HG03039 (cell line): ENCODE results near the gene CDH12.
A peak's percentile ranks its signal among the peaks of the same experiment; 100 is the strongest.
"Not testable (repeated sequence)": the region's sequence is repeated elsewhere in the genome, so short reads cannot be mapped to it uniquely, and the experiment has no call there.

Experiments
- ATAC-seq: cut with Tn5 transposase; IDR thresholded peaks from one replicate; pipeline ENCODE4 v1.9.1; 2021; ENCODE audit warnings: mild to moderate bottlenecking, moderate library complexity; ENCODE audit not compliant: unreplicated experiment

Gene CDH12

DNA sequence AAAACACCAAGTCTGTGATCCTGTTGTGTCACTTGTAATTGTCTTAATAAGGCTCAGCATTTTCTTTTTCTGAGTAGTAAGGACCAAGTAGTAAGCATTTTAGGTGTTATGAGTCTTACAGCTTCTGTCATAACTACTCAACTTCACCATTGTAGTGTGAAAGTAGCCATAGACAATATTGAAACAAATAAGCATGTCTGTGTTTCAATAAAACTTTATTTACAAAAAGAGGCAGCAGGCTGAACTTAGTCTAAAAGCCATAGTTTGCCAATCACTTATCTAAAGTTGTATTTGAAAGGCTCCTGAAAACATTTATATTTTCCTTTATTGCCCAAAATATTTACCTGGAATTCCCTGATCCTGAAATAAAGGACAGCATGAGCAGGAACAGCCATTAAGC, 796.1 kb downstream of the CDH12 start:
- no peak for ATAC-seq

DNA sequence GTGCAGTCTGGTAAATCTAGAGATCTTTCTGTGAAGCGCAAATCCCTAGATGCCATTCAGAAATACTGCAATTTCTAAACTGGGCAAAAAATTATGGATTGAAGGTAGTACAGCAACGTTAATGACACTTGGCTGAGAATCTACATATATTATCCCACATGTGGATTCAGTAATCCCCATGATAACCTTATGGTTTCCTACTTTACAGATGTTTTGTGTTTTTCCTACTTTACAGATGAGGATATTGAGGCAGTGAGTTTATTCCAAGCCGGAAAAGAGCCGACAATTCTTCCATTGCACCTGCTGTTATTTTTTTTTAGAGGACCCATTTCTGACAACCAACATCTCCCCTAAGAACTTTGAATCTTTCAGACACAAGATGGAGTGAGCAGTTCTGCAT, 796.5 kb downstream of the CDH12 start:
- ATAC-seq = no peak

DNA sequence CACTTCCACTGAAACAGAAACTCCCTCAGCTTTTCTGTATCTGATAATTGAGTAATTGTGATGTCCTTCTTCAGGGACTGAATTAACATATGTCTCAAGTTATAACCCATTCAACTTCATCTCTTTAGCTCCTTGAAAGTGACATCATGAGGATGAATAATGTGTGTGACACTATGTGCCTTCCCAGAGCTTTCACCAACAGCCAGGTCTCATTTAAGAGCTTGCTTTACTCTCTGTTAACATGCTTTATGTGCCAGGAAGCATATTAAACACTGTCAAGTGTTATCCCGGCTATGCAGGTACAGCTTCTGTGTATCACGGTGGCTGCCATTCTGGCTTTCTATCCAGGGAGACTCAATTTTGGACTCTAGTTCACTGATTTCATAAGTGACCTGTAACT, 799.9 kb downstream of the CDH12 start:
- ATAC-seq = no peak

DNA sequence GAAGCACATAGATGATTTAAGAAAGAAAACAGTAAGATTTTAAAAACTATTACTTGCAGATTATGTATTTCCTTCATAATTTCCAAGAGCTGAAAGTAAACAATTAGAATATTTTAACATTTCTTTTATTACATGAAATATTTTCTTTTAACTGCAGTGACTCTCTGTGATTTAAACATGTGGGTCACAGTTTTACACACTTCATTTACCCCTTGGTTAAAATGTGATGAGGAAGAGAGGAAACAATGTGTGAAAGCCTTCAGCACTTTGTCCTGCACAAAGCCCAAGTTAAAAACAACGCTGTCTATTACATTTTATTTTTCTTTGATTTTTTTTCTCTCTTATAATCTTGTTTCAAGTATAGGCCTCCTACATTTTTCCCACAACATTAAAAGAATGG, 801.3 kb downstream of the CDH12 start:
- ATAC-seq = no peak

DNA sequence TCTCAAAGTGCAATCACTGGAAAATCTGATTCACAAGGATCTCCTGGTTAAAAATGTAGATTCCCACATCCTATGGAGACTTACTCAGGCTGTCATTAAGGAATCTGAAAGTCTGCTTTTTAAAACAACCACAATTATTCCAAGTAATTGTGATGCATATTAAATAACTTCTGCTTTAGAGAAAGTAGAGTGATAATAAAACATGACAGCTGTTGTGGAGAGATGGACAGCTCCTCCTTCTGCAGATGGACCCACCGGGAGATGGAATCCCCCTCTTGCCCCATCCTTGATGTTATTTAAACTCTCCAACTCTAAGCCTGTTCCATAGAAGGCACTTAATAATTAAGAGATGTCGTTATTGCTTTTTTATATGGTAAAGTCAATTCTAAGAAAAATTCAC, 802.2 kb downstream of the CDH12 start:
- no peak for ATAC-seq

DNA sequence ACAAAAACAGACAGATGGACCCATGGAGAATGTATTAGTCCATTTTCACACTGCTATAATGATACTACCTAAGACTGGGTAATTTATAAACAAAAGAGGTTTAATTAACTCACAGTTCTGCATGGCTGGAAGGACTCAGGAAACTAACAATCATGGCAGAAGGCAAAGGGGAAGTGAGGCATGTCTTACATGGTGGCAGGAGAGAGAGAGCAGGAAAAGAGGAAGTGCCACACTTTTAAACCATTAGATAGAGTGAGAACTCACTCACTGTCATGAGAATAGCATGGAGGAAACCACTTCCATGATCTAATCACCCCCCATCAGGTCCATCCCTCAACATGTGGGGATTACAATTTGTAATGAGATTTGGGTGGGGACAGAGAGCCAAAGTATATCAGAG, 808.9 kb downstream of the CDH12 start:
- no peak for ATAC-seq

DNA sequence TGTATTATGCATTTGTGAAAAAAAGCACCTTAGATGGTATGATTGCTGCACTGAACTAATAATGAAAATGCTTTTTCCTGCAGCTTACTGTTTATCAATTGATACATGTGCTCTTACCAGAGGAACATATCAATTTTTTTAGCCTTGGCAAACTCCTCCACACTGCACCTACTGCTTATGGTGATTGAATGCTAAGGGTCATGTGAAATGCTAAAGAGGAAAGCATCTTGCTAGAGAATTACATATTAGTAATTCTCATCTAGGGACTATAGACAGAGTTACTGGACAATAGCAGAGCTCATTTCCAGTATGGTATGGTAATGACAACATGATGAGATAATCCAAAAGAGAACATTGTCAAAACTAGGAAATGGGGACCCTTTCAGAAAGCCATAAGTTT, 817.1 kb downstream of the CDH12 start:
- no peak for ATAC-seq

DNA sequence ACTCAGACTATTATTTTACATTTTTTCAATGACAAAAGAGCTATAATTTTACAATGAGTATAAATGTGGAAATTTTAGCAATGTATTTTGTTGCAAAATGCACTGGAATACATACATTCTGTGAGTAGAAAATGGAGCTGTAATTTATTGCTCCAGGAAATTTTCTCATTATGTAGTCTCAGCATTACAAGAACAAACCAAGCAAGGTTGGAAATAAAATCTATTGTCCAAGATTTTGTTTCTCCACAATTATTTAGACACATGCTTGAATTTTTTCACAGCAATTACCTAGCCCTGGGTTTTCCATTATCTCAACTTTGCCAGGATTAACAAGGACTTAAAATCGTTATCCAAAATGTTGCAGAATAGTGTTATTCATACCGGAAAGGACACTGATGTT, 820.1 kb downstream of the CDH12 start:
- ATAC-seq = no peak

DNA sequence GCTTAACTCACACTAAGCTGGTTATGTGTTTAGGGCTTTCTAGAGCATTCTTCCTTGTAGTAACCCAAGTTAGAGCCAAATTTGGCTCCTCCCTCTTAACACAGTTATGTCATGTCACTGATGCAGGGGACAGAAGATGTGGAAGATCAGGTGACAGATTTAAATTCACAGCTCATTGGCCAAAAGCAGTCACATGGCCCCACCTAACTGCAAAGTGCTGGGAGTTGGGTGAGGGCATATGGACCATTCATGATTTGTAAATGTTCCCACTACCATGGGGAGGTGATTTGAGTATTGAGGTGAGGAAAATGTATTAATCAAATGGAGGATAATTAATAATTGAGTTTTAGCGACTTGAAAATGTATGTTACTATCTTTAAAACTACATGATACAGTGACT, 829.4 kb downstream of the CDH12 start:
- ATAC-seq = no peak

DNA sequence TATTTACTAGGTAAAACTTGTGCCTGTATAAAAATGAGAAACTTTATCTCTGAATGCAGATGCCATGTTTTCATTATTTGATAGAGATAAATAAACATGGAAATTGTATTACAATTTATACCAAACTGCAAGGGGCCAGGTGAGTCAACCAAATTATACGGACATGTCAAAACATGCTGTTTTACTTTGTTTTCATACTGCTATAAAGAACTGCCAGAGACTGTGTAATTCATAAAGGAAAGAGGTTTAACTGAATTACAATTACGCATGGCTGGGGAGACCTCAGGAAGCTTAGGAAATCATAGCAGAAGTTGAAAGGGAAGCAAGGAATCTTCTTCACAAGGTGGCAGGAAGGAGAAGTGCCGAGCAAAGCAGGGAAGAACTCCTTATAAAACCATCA, 840.3 kb downstream of the CDH12 start:
- not testable (repeated sequence) for ATAC-seq

DNA sequence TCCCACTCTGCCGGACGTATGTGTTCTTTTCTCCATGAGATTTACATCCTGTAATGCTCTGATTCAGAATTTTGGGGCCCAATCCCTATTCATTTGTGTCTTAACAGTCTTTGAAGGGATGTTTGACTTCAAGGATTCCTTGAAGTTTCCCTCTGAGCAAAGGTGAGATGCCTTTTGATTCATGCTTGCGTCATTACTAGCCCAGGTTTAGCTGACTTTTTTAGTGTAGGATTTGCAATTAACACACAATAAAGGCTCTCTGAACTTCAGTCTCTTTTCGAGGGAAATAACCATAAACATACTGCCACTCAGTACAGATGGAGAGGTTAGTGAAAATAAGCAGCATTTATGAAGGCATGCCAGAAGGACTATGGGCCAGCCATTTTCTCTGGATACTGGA, 842.3 kb downstream of the CDH12 start:
- ATAC-seq = not testable (repeated sequence)

DNA sequence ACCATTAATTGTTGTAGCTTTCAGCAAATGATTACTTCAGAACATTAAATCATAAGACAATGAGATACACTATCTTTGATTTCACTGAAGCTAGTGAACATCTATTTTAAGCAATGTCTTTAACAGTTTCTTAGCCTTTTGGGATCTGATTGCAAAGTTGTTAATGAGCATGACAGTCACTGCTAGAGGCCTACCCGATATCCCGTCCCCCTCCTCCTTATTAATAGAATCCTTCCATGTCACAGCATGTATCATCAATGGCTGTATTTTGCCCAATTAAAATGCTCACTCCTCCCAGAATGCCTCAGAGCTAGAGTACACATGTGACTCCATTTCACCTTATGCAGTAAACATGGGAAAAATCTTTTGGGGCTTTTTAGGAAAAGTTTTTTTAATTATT, 852.0 kb downstream of the CDH12 start:
- ATAC-seq = not testable (repeated sequence)

DNA sequence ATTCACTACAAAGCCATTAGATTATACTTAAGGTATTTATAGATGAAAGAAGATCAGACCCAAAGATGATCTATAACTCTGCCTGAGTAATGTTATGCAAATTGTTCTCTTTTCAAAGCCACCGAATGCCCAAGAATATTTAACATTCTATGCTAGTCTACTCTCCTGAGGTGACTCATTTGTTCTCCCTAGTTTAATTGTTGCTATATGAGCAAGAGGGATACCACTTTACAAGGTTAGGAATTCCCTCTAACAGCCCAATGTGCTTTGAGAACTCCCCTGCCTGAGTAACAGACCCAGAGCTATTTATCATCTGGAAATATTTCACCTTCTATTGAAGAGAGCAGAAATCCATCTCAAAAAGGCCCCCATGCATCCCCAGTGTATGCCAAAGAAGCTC, 867.3 kb downstream of the CDH12 start:
- ATAC-seq = not testable (repeated sequence)

DNA sequence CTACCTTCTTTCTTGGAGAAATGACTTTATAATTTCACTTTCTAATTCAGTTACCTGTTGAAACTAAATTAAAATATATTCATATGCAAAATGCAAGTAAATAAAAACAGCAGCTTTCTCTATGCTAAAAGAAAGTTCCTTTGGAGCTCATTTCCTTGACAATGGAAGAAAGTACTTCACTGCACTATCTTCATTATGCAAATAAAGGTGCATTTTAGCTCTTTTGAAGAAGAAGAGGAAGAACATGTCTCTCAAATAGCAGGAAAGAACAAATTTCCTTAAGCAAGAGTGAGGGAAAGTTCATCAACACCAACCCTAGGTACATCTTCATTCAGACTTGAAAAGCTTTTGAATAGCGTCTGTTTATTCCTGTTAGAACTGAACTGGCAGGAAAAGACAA, 901.6 kb downstream of the CDH12 start:
- ATAC-seq = not testable (repeated sequence)

DNA sequence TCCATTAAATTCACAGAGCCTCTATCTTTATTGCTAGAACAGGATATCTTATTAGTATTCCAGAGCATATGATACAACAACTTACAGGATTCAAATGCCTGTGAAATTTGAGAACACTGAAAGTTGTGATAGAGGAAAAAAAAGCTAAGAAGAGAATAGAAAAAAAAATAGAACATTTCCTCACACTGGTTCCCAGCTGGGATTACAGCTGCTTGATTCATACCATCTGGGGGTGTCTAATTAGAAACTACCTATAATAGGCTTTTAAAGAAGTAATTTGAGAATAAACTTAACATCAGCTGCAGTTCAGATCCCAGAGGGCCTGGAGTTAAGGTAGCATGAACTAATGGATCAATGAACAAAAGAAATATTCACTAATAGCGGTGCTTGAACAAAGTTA, 922.0 kb downstream of the CDH12 start:
- no peak for ATAC-seq

DNA sequence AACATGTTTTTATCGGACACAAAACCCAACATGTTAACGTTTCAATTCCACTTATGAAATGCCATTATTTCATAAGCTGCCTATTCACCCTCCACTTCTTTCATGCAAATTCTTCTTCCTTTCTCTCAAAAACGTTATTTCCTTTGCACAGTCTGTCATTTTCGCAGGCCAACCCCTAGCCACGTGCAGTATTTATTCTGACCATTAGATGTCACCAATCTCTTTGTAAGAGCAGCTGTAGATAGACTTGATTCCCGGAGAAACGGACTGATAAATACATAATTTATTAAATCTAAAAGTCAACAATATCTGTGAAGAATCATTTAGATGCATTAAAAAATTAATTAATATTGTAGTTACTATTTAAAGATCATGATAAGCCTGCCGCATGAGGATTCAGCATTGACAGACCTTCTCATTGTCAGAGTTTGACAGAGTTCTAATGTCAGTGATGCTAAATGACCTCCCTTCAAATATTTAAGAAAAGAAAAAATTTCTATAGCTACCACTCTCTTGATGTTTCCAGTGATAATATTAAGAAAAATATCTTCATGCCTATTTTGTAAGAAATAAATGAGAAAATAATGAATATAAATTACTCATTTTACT, 933.6 kb downstream of the CDH12 start:
- ATAC-seq = peak; percentile 96

DNA sequence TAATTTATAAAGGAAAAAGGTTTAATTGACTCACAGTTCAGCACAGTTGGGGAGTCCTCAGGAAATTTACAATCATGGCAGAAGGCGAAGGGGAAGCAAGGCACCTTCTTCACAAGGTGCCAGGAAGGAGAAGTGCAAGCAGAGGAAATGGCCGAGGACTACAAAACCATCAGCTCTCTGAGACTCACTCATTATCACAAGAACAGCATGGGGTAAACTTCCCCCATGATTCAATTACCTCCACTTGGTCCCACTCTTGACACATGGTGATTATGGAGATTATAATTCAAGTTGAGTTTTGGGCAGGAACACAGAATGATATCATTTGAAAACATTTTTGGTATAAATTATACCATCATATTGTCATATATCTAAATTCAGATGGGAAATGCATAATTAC, 934.7 kb downstream of the CDH12 start:
- no peak for ATAC-seq

DNA sequence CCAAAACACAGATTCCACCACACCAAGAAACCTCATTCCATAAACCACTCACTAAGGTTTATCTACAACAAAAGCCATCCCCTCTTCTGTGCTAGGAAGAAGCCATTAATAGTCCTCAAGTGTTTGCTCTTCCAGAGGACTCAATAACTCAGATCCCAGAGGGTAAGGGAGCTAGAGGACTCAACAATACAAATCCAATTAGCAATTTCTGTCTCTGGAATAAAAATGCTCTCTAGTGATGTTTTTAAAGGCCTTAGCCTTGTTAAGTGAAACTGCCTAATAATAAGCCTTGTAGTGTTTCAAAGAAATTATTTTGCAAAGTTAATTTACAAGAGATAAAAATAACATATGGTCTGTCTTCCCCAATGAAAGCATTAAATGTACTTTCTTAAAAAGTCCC, 942.4 kb downstream of the CDH12 start:
- ATAC-seq = no peak

DNA sequence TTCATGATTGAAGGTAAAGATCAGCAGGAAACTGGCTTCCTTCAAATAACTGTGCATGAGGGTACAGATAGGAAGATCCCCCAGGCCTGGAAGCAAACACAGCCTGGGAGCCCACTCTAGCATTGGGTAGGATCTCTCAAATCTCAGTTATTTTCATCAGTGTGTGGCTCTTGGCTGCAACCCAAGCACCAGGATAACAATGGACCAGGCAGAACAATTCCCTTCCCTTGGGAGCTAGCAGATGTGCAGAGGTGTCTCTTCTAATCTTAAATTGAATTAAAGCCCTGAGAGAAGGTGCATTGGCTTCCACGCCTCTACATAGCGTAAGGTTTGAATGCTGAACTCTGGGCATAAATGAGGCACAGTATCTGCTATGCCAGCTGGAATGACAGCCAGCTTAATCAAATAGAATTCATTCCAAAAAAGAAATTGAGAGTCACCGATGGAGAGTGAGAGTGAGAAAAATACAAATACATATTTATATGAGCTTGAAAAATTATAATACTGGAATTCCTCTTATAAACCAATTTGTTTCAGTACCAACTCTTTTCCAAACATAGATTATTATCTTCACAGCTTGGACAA, 957.3 kb downstream of the CDH12 start:
- ATAC-seq = no peak

DNA sequence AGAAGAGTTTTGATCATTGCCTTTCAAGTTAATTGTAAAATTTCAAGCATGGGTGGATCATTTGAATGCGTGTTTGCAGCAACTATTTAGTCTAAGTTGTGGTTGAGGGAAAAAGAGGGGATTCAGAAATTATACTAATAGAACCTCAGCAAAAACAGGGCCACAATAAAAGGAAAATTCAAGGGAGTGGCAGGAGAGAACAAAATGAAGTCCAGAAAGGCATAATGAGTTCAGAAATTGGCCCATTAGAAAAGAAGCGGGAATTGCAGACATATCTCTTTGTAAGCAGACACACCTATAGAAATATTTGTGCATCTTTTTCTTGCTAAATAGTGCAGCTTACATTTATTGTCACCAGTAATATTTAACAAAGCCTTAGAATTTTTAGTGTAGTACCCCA, 960.0 kb downstream of the CDH12 start:
- no peak for ATAC-seq

DNA sequence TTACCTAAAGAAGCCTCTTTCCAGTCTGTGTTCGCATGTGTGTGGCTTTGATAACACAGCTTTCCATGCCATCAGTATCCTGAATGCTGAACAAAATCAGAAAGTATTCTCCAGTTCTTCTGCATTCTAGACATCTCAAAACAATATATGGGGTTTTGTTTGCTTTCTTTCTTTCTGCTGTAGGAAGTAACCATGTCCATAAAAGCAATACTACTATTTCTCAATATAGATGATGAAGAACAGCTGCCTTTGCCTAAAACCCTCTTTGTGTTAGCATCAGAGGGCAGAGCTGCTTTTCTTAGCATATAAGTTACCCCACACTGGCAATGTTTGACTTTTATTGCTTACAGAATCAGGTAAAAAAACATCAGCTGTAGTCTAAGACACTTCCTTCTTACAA, 963.6 kb downstream of the CDH12 start:
- no peak for ATAC-seq

DNA sequence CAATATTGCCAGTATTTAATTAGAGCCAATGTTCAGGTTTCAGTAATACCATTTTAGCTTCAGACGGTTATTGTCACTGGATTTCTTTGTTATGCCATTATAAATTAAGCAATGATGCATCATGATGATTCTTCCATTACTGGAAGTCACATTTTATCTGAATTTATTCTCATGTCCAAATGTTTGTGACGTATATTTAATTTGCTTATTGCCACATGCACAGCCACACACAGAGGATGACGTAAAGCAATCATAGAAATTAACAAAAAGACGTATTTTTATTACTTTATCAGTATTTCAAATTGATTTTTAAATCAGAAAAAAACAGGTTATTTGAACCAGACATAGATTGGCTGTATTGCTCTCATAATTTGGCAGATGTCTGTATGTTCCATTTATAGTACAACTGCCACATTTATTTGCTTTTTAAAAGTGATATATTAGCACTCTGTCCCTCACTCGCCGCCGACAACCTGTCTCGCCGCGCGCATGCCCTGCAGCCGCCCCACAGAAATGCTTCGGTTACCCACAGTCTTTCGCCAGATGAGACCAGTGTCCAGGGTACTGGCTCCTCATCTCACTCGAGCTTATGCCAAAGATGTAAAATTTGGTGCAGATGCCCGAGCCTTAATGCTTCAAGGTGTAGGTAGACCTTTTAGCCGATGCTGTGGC, 970.9 kb downstream of the CDH12 start:
- no peak for ATAC-seq

DNA sequence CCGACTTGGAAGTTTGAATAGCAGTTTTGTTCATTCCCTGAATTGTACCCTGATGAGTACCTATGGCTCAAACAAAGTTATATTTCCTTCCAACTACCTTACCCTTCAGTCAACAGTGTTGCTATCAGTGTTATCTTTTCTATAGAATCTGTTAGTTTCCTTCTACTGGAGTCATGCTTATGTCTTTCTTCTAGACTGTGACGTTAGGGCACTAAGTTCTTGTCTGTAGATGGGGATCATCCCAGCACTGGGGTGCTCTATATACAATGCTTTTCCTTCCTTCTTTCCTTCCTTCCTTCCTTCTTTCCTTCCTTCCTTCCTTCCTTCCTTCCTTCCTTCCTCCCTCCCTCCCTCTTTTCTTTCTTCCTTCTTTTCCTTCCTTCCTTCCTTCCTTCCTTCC, 973.0 kb downstream of the CDH12 start:
- ATAC-seq = no peak
